ENCODE results near the gene PLA2G2F. TPM values are rescaled to one million over a fixed set of nuclear protein-coding genes. Genes with fewer than 3 reads are reported as not detected.

The PLA2G2F gene
- total and polyA plus RNA-seq, 2 donors (not counting 3 experiments of a cell fraction or from before 2014, with no cell fraction given) = not detected

GRCh38 chr1:20137055-20137454, 2.1 kb upstream of the PLA2G2F start:
- no TSS peak for BruUV-seq (replicated peaks)
- TF ChIP-seq FOS (IDR thresholded peaks at IDR 0.05; ENCODE audit: borderline replicate concordance, insufficient read depth, low read length) (no peak), EZH2 (IDR thresholded peaks at IDR 0.05; ENCODE audit: borderline replicate concordance, low read depth, low read length, severe bottlenecking) (no peak), MYC (IDR thresholded peaks at IDR 0.05; ENCODE audit: low read depth, low read length) (no peak), POLR2A (IDR thresholded peaks at IDR 0.05; ENCODE audit: low read depth, low read length) (no peak), GATA2 (IDR thresholded peaks at IDR 0.05; ENCODE audit: insufficient read depth, insufficient read length, low read depth, low read length) (no peak), POLR2AphosphoS5 (IDR thresholded peaks at IDR 0.05; ENCODE audit: insufficient read depth, low read depth, low read length) (no peak), JUN (IDR thresholded peaks at IDR 0.05; ENCODE audit: borderline replicate concordance, insufficient read depth, insufficient read length, low read depth) (no peak)
- TF ChIP-seq, protein P1, sequence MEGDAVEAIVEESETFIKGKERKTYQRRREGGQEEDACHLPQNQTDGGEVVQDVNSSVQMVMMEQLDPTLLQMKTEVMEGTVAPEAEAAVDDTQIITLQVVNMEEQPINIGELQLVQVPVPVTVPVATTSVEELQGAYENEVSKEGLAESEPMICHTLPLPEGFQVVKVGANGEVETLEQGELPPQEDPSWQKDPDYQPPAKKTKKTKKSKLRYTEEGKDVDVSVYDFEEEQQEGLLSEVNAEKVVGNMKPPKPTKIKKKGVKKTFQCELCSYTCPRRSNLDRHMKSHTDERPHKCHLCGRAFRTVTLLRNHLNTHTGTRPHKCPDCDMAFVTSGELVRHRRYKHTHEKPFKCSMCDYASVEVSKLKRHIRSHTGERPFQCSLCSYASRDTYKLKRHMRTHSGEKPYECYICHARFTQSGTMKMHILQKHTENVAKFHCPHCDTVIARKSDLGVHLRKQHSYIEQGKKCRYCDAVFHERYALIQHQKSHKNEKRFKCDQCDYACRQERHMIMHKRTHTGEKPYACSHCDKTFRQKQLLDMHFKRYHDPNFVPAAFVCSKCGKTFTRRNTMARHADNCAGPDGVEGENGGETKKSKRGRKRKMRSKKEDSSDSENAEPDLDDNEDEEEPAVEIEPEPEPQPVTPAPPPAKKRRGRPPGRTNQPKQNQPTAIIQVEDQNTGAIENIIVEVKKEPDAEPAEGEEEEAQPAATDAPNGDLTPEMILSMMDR (IDR thresholded peaks at IDR 0.05; ENCODE audit: extremely low read depth in 1 of 2, insufficient read depth in 1 of 2, low read depth in 1 of 2, low read length in 2 of 2) = no peak
- TF ChIP-seq, protein P2, sequence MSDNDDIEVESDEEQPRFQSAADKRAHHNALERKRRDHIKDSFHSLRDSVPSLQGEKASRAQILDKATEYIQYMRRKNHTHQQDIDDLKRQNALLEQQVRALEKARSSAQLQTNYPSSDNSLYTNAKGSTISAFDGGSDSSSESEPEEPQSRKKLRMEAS (IDR thresholded peaks at IDR 0.05; ENCODE audit: insufficient read depth, insufficient read length) = no peak
- intact Hi-C loops (cut with micrococcal nuclease) (no loop called here), dilution Hi-C loops (cut with MboI; ENCODE audit: extremely low pct_ligation_motif_present, low sequenced_read_pairs) (no loop called here)
- Histone ChIP-seq H3K79me2 (ENCODE audit: control insufficient read depth, insufficient read depth, low read length) (no peaks in the 10 kb centered on the region), H3K9me3 (replicated peaks; ENCODE audit: control insufficient read depth, insufficient read depth, low read length) (no peaks in the 10 kb centered on the region), H4K20me1 (replicated peaks; ENCODE audit: control insufficient read depth, extremely low read depth, insufficient read depth, low read length) (no peaks in the 10 kb centered on the region), H2AFZ (ENCODE audit: low read depth, low read length) (no peak overlapping the region), H3K27me3 (ENCODE audit: control insufficient read depth in 2 of 2, insufficient read depth in 2 of 2, low read length in 2 of 2) (no peaks in the 10 kb centered on the region), H3K4me1 (ENCODE audit: control insufficient read depth, extremely low read depth, insufficient read depth, low read length) (no peaks in the 10 kb centered on the region), H3K4me2 (ENCODE audit: insufficient read depth, low read length) (no peak overlapping the region), H3K9ac (replicated peaks; ENCODE audit: extremely low read depth, insufficient read depth, low read length) (no peak overlapping the region), H3K36me3 (ENCODE audit: control insufficient read depth in 2 of 2, extremely low read depth in 1 of 2, insufficient read depth in 2 of 2, low read length in 2 of 2) (no peaks in the 10 kb centered on the region), H3K9me1 (replicated peaks; ENCODE audit: control insufficient read depth, extremely low read depth, insufficient read depth, low read length) (no peaks in the 10 kb centered on the region), H3K27ac (ENCODE audit: insufficient read depth, low read depth, low read length) (no peak overlapping the region), H3K4me3 (replicated peaks in 1 of 3; ENCODE audit: insufficient read depth in 1 of 3, low read depth in 1 of 3, low read length in 3 of 3) (no peak overlapping the region)
- ChIA-PET POLR2A (no interaction called here), CTCF (no interaction called here)
- no peak for DNase-seq (ENCODE audit: low read depth, low spot score)
- FAIRE-seq = no peak

Data from endothelial cell of umbilical vein (primary cell).